HG03159 (cell line): ENCODE measurements around the gene RGP1.

Source experiments
- ATAC-seq: cut with Tn5 transposase; IDR thresholded peaks from one replicate; pipeline ENCODE4 v1.9.1; 2021; ENCODE audit warnings: mild to moderate bottlenecking, moderate library complexity; ENCODE audit not compliant: unreplicated experiment

Gene RGP1

GRCh38 chr9:35801328-35802128, 52.4 kb downstream of the RGP1 start:
- no peak for ATAC-seq

GRCh38 chr9:35806101-35806500, 57.0 kb downstream of the RGP1 start:
- no peak for ATAC-seq
